Measurements from ENCODE around the gene PLCB4. TPM values are rescaled to one million over a fixed set of nuclear protein-coding genes. Genes with fewer than 3 reads are reported as not detected.
A peak's percentile ranks its signal among the peaks of the same experiment; 100 is the strongest.

Gene PLCB4
- total RNA-seq, 4 donors from 2014 or later = 20.6 to 45.9 (median 34.2) TPM

- in situ Hi-C loops (cut with MboI; ENCODE audit: low pct_ligation_motif_present in 1 of 4, low pct_unique_long_range_greater_than_20kb in 1 of 4, low sequenced_read_pairs in 3 of 4) = no loop called here
- 85 to 90% methylated on average over 2 of the region's 2 CpGs for WGBS, 2 donors (ENCODE audit: low coverage in 1 of 2)
- no peak overlapping the region for H3K27ac ChIP-seq
Measured at GRCh38 chr20:9051508-9051907, 17.4 kb upstream of the PLCB4 start.

GRCh38 chr20:9052136-9052535 is 16.8 kb upstream of the PLCB4 start:
- DNase-seq = no peak
- TF ChIP-seq EP300 (IDR thresholded peaks at IDR 0.05; ENCODE audit: low read depth) = no peak
- TF ChIP-seq CTCF (IDR thresholded peaks at IDR 0.05) = no peak
- no peaks in the 10 kb centered on the region for H3K27me3 ChIP-seq
- no peak overlapping the region for H3K27ac ChIP-seq
- no peaks in the 10 kb centered on the region for H3K36me3 ChIP-seq
- 76% methylated on average over 3 of the region's 3 CpGs; no CpG with 5 or more reads in 1 of the 2 donors for WGBS, 2 donors (ENCODE audit: low coverage in 1 of 2)
- H3K4me1 ChIP-seq = no peaks in the 10 kb centered on the region
- intact Hi-C loops (cut with DNase I; ENCODE audit: low total_unique reads) (no loop called here), in situ Hi-C loops (cut with MboI; ENCODE audit: low pct_ligation_motif_present in 1 of 4, low pct_unique_long_range_greater_than_20kb in 1 of 4, low sequenced_read_pairs in 3 of 4) (no loop called here)
- no peaks in the 10 kb centered on the region for H3K9me3 ChIP-seq
- no peak overlapping the region for H3K4me3 ChIP-seq

More at GRCh38 chr20:9051508-9051907, 17.4 kb upstream of the PLCB4 start:
- no peaks in the 10 kb centered on the region for H3K27me3 ChIP-seq
- DNase-seq = no peak
- H3K36me3 ChIP-seq = no peaks in the 10 kb centered on the region
- intact Hi-C loops (cut with DNase I; ENCODE audit: low total_unique reads) = no loop called here
- no peaks in the 10 kb centered on the region for H3K4me1 ChIP-seq
- H3K9me3 ChIP-seq = no peaks in the 10 kb centered on the region
- TF ChIP-seq POLR2A (IDR thresholded peaks at IDR 0.05) (no peak), POLR2AphosphoS5 (IDR thresholded peaks at IDR 0.05) (peak in 1 of 3 donors; percentile 28)
- H3K4me3 ChIP-seq = no peak overlapping the region

- Histone ChIP-seq H3K4me1 (no peaks in the 10 kb centered on the region), H3K36me3 (no peaks in the 10 kb centered on the region), H3K9me3 (no peaks in the 10 kb centered on the region), H3K27me3 (no peaks in the 10 kb centered on the region), H3K4me3 (no peak overlapping the region), H3K27ac (no peak overlapping the region)
- in situ Hi-C loops (cut with MboI; ENCODE audit: low pct_ligation_motif_present in 1 of 4, low pct_unique_long_range_greater_than_20kb in 1 of 4, low sequenced_read_pairs in 3 of 4) = no loop called here
- TF ChIP-seq EP300 (IDR thresholded peaks at IDR 0.05; ENCODE audit: low read depth) = no peak
- no peak for TF ChIP-seq POLR2AphosphoS5 (IDR thresholded peaks at IDR 0.05)
- no peak for TF ChIP-seq CTCF (IDR thresholded peaks at IDR 0.05)
- TF ChIP-seq POLR2A (IDR thresholded peaks at IDR 0.05) = no peak
- intact Hi-C loops (cut with DNase I; ENCODE audit: low total_unique reads) = no loop called here
- 46 to 66% methylated on average over 2 to 3 of the region's 3 CpGs for WGBS, 2 donors (ENCODE audit: low coverage in 1 of 2)
- no peak for DNase-seq
Measured at GRCh38 chr20:9053108-9053507, 15.8 kb upstream of the PLCB4 start.

- intact Hi-C loops (cut with DNase I; ENCODE audit: low total_unique reads) = no loop called here
Measured at GRCh38 chr20:9054176-9054575, 14.7 kb upstream of the PLCB4 start.

More at GRCh38 chr20:9054176-9054575, 14.7 kb upstream of the PLCB4 start:
- Histone ChIP-seq H3K4me1 (no peaks in the 10 kb centered on the region), H3K9me3 (no peaks in the 10 kb centered on the region), H3K4me3 (no peak overlapping the region), H3K27me3 (no peaks in the 10 kb centered on the region), H3K36me3 (no peaks in the 10 kb centered on the region), H3K27ac (no peak overlapping the region)
- no peak for DNase-seq
- 74 to 86% methylated on average over 3 of the region's 3 CpGs for WGBS, 2 donors (ENCODE audit: low coverage in 1 of 2)
- TF ChIP-seq CTCF (IDR thresholded peaks at IDR 0.05) (no peak), POLR2A (IDR thresholded peaks at IDR 0.05) (no peak), POLR2AphosphoS5 (IDR thresholded peaks at IDR 0.05) (no peak), EP300 (IDR thresholded peaks at IDR 0.05; ENCODE audit: low read depth) (no peak)
- in situ Hi-C loops (cut with MboI; ENCODE audit: low pct_ligation_motif_present in 1 of 4, low pct_unique_long_range_greater_than_20kb in 1 of 4, low sequenced_read_pairs in 3 of 4) = no loop called here

All from transverse colon (tissue), 4 donors.